GM12874 (cell line): ENCODE results near the gene STPG2.

Source experiments
- CTCF ChIP-seq: IDR thresholded peaks from 2 replicates; pipeline ENCODE4 v1.5.1; 2011; ENCODE audit warnings: low read depth, mild to moderate bottlenecking, control low read depth, low read length, moderate library complexity; ENCODE audit not compliant: insufficient read depth

STPG2 gene

GRCh38 chr4:98117363-98117762 lies 25.9 kb downstream of the STPG2 start:
- no peak for TF ChIP-seq CTCF

DNA sequence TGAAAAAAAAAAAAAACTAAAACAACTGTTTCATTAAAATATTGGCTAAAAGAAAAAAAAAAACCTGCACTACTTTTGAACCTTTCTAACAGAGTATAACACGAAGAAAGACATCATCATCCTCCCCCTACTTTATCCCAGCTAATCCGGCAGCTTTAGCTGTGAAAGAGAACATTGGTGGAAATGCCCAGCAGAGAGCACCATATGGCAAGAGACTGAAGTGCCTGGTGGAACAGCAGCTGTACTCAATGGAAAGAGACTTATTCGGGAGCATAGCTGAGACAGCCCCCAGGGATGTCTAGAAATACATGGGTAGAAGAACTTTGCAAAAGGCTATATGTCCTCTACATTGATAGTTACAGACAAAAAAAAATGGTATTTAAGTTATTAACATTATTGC lies 30.3 kb downstream of the STPG2 start:
- no peak for TF ChIP-seq CTCF

- no peak for TF ChIP-seq CTCF
Measured at GRCh38 chr4:98110929-98111328, 32.3 kb downstream of the STPG2 start.

GRCh38 chr4:98110214-98110613 lies 33.1 kb downstream of the STPG2 start:
- no peak for TF ChIP-seq CTCF

DNA sequence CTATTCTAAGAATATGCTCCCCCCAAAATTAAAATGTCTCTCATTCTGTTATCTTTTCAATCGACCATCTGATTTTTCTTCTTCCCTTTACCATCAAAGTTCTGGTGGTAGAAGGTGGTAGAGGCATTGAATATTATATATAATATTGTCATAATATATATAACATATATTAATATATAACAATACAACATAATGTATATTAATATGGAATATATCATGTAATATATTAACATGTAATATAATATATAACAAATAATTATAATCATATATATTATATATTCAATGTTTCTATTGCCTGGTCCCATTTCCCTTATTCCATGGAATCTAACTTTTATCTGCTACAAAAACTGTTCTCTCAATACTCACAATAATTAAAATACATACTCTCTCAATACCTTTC lies 40.6 kb downstream of the STPG2 start:
- TF ChIP-seq CTCF: no peak

GRCh38 chr4:98101988-98102387 lies 41.3 kb downstream of the STPG2 start:
- TF ChIP-seq CTCF: no peak

- no peak for TF ChIP-seq CTCF
Measured at GRCh38 chr4:98098764-98099163, 44.5 kb downstream of the STPG2 start.

GRCh38 chr4:98094118-98094517 lies 49.2 kb downstream of the STPG2 start:
- TF ChIP-seq CTCF: no peak
